Mucosa of rectum (tissue), 2 donors: Measurements from ENCODE around the gene SKIC8.

Experiments used
- H3K27ac ChIP-seq, 2 donors: one replicate each; pipeline ENCODE4 v1.7.0; 2013; ENCODE audit warnings: inconsistent platforms in 2 of 2, low read depth in 2 of 2, low read length in 2 of 2
- H3K27me3 ChIP-seq, 2 donors: one replicate each; pipeline ENCODE4 v1.7.0; 2013; ENCODE audit warnings: low read length in 2 of 2; ENCODE audit not compliant: control insufficient read depth in 2 of 2, insufficient read depth in 2 of 2
- H3K36me3 ChIP-seq, 2 donors: one replicate each; pipeline ENCODE4 v1.7.0; 2013; ENCODE audit warnings: low read length in 2 of 2; ENCODE audit not compliant: control insufficient read depth in 2 of 2, insufficient read depth in 2 of 2
- H3K4me1 ChIP-seq, 2 donors: one replicate each; pipeline ENCODE4 v1.7.0; 2013; ENCODE audit warnings: low read length in 2 of 2, mild to moderate bottlenecking in 1 of 2; ENCODE audit not compliant: control insufficient read depth in 2 of 2, insufficient read depth in 2 of 2
- H3K4me3 ChIP-seq, 2 donors: one replicate each; pipeline ENCODE4 v1.7.0; 2013; ENCODE audit warnings: low read length in 2 of 2
- H3K9ac ChIP-seq, 2 donors: one replicate each; pipeline ENCODE4 v1.7.0; 2013; ENCODE audit warnings: low read length in 2 of 2, low read depth in 1 of 2, mild to moderate bottlenecking in 1 of 2
- H3K9me3 ChIP-seq, 2 donors: one replicate each; pipeline ENCODE4 v1.7.0; 2013; ENCODE audit warnings: low read length in 2 of 2; ENCODE audit not compliant: control insufficient read depth in 2 of 2
- donor health status: healthy.
- donor health status: Normal muscosa, but diverticular disease.

Gene SKIC8

DNA sequence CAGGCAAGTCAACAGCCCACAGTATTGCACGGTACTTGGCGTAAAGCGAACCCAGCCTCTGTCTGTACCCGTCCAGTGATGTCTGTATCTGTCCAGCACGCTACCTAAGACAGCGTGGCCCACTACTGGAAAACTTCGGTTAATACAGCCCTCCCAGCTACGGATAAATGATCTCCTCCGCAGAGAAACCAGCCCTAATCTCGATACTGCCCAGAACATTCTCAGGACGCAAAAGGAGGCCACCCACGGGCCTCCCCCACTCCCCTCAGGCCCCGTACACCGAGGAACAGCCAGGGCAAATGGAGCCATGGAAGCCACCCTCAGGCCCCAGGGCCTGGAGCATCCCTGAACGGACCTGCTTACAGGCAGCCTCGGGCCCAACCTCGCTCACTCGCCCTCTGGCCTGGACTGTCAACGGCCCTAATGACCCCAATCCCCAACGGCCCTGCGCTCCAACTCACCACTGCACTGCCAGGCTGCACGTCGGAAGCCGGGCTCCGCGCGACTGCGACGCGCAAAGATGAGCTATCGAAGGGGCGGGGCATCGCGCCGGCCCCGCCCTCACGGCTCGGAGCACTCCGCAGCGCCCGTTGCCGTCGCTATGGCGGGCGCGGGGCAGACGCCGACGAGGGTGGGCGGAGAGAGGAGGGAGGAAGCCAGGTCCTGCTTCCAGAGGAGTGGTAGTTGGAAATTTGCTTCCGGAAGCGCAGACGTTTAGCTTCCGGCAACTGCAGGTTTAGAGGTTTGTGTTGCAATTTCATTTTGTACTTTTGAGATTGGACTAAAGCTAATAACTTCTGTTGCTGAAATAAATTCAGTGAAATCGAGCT, at the start of gene SKIC8:
Gene SKIC8 (minus strand): TSS at position 509 of the 830 bp plus-strand sequence. CDS start 3,923 bp downstream, outside the sequence.
- no peaks in the 10 kb centered on the region for H3K27me3 ChIP-seq
- H3K9me3 ChIP-seq: no peaks in the 10 kb centered on the region
- peak within 1 kb of the TSS; percentile 96 to 99 for H3K4me3 ChIP-seq
- peak within 1 kb of the TSS; percentile 79 to 88 for H3K9ac ChIP-seq
- H3K36me3 ChIP-seq: peaks cover 0 to under 1% of the 10 kb centered on the region in 2 donors
- H3K4me1 ChIP-seq: peaks cover 14 to 21% of the 10 kb centered on the region in 2 donors
- peak within 1 kb of the TSS; percentile 59 to 77 for H3K27ac ChIP-seq

DNA sequence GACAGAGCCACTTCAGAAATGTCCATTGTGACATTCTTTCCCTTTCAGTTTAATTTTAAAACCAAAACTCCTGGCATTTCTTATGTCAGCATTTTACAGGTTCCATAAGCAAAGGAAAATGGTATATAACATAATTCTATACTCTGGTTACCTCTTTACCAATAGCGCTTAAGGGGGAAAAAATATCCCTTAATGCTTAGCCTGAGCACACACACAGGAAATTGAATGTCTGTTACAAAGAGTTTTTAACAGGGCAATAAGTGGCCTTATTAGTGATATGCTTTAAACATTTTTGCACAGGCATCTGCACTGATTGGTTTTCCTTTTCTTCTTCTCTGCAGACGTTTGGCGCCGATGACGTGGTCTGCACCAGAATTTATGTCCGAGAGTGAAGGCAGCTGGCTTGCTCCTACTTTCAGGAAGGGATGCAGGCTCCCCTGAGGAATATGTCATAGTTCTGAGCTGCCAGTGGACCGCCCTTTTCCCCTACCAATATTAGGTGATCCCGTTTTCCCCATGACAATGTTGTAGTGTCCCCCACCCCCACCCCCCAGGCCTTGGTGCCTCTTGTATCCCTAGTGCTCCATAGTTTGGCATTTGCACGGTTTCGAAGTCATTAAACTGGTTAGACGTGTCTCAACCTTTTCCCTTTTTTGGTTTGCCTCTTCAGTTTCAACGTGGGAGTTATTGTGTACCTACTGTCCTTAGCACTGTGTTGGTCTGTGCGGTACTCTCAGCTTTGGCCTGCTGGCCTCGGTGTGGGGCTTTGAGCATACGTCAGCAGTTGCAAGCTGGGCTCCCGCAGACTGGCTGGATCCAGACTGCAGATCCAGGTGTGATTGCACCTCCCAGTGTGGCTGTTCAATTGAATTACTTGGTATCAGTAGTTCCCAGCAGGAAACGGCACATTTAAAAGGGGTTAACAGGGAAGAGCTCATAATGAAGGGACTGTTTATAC, 48.5 kb upstream of the SKIC8 start:
- no peak overlapping the region for H3K4me3 ChIP-seq
- peaks cover 0 to 8% of the 10 kb centered on the region in 2 donors for H3K27me3 ChIP-seq
- no peaks in the 10 kb centered on the region for H3K9me3 ChIP-seq
- H3K9ac ChIP-seq: no peak overlapping the region
- no peaks in the 10 kb centered on the region for H3K36me3 ChIP-seq
- H3K4me1 ChIP-seq: peaks cover 0 to 3% of the 10 kb centered on the region in 2 donors
- no peak overlapping the region for H3K27ac ChIP-seq

GRCh38 chr15:78345396-78346125, 46.2 kb upstream of the SKIC8 start:
- Histone ChIP-seq H3K4me1 (peaks cover 6 to 8% of the 10 kb centered on the region in 2 donors), H3K27ac (no peak overlapping the region), H3K4me3 (no peak overlapping the region), H3K36me3 (no peaks in the 10 kb centered on the region), H3K9me3 (no peaks in the 10 kb centered on the region), H3K9ac (no peak overlapping the region), H3K27me3 (peaks cover 11 to 25% of the 10 kb centered on the region in 2 donors)

- H3K9me3 ChIP-seq: no peaks in the 10 kb centered on the region
- no peak overlapping the region for H3K4me3 ChIP-seq
Measured at GRCh38 chr15:78343276-78344060, 44.1 kb upstream of the SKIC8 start.

DNA sequence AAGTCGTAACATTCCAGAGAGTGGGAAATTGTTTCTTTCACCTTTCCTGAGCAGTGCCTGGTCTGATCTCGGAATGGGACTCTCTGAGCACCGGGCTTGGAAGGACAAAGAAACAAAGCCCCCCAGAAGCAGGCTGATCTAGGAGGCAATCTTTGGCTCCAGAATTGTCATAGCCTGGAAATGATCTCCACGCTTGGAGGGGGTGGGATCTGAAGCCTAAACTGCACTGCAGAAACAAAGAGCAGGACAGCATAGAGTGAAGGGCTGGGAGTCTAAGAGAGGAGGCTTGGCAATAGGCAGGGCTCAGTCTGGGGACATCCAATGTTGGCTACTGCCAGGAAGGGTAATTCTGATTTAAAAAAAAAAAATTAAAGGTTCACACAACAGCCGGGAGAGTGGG, 42.6 kb upstream of the SKIC8 start:
- Histone ChIP-seq H3K27ac (no peak overlapping the region), H3K4me1 (peaks cover 8 to 9% of the 10 kb centered on the region in 2 donors), H3K4me3 (no peak overlapping the region), H3K36me3 (no peaks in the 10 kb centered on the region), H3K9me3 (no peaks in the 10 kb centered on the region), H3K27me3 (peaks cover 26 to 43% of the 10 kb centered on the region in 2 donors), H3K9ac (no peak overlapping the region)

More at GRCh38 chr15:78343276-78344060, 44.1 kb upstream of the SKIC8 start:
- Histone ChIP-seq H3K4me1 (peaks cover 8 to 12% of the 10 kb centered on the region in 2 donors), H3K27ac (no peak overlapping the region), H3K27me3 (peaks cover 25 to 42% of the 10 kb centered on the region in 2 donors), H3K36me3 (no peaks in the 10 kb centered on the region), H3K9ac (no peak overlapping the region)

- Histone ChIP-seq H3K4me1 (peaks cover 8 to 9% of the 10 kb centered on the region in 2 donors), H3K36me3 (no peaks in the 10 kb centered on the region), H3K4me3 (peak overlapping the region in 1 of 2 donors; percentile 20), H3K27me3 (peaks cover 31 to 43% of the 10 kb centered on the region in 2 donors), H3K27ac (no peak overlapping the region), H3K9me3 (no peaks in the 10 kb centered on the region), H3K9ac (no peak overlapping the region)
Measured at GRCh38 chr15:78341057-78341987, 41.9 kb upstream of the SKIC8 start.

DNA sequence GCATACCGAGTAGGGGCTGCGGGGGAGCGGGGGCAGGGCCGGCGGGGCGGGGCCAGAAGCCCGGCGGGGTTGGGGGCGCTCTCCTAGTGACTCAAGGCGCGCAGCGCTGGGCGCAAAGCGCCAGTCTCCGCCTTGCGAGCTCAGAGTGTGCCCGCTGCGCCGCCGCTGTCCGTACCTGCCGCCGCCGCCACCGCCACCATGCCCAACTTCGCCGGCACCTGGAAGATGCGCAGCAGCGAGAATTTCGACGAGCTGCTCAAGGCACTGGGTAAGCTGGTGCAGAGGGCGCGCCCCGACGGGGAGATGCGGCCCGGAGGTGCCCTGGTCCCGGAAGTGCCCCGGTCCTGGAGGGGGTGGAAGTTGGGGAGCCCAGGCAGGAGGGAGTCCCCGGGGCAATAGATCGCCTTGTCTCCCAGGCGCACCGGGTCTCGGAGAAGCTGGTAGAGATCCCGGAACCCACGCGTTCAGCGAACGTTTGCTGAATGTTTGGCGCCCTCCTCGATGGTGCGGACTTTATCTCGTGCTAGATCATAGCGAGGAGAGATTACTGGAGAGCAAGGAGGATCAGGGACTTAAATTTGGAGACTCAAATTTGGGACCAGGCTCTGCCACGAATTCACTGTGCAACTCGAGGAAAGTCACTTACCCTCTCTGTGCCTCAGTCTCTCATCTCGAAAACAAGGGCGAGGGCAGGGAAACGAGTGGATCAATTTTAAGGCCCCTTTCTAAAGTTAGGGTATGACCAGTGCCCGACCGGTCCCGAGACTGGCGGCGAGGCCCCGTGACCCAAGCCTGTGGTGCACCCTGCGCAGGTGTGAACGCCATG, 41.0 kb upstream of the SKIC8 start, which contains the start of gene CRABP1:
Gene CRABP1 (plus strand): TSS at position 123 of the 826 bp plus-strand sequence. CDS start 76 bp downstream, at position 199.
- H3K9me3 ChIP-seq: no peaks in the 10 kb centered on the region
- H3K27me3 ChIP-seq: peaks cover 31 to 43% of the 10 kb centered on the region in 2 donors
- H3K36me3 ChIP-seq: no peaks in the 10 kb centered on the region
- H3K4me3 ChIP-seq: peak within 1 kb of the TSS in 1 of 2 donors; percentile 22
- H3K9ac ChIP-seq: no peak within 1 kb of the TSS
- no peak within 1 kb of the TSS for H3K27ac ChIP-seq
- H3K4me1 ChIP-seq: peaks cover 8 to 9% of the 10 kb centered on the region in 2 donors

DNA sequence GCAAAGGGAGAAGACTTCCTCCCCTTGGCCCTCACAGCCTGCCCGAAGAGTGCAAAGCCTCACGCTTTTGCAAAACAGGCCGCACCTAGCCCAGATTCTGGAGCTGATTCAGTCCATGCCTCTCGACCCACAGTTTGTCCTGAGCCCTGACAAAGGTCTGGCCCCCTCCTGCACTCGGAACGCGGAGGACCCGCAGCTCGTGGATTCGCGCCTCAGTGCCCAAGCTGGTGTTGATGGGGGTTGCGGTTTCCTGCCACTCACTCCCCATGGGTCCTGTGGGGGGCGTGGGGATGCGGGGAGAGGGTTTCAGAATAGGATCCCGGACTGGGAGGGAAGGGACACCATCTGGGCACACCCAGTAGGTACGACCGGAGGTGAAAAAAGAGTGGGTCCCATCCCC, 40.1 kb upstream of the SKIC8 start:
- Histone ChIP-seq H3K36me3 (no peaks in the 10 kb centered on the region), H3K4me3 (no peak overlapping the region), H3K27me3 (peaks cover 31 to 43% of the 10 kb centered on the region in 2 donors), H3K4me1 (peaks cover 8 to 9% of the 10 kb centered on the region in 2 donors), H3K9ac (no peak overlapping the region), H3K9me3 (no peaks in the 10 kb centered on the region), H3K27ac (no peak overlapping the region)
